NCI-H2227 treated with DMSO at 0.1 percent for 48 hours (cell line): ENCODE measurements around the gene KANK4.

Experiments
- DNase-seq: peaks from one replicate; lab custom pipeline; 2025; lab: John Stamatoyannopoulos, UW

KANK4 gene

DNA sequence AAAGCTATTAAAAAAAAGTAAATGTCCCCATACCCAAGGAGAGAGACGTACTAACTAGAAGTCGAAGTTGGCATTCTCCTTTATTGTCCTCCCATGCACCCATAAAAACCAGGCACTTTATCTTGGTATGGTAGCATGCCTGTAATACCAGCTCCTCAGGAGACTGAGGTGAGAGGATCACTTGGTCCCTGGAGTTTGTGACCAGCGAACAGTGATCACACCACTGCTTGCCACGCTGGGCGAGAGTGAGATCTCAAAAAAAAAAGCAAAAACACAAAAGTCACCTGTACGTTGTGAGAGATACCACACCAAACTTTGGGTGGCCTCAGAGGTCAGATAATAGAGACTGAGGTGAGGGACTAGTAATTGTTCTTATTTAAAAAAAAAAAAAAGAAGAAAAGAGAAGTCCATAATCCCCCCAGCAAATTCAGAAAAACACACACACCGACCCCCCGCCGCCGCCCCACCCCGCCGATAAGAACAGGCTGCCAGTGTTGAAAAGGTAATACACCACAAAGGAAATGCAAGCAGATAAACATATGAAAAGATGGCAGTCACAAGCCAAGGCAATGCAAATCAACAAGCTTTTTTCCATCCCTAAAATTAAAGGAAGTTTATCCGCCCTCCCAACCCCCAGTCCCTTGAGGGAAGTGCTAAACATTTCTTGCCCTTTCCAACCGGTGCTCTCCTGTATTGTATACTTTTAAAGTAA, 121.0 kb downstream of the KANK4 start:
- no peak for DNase-seq

DNA sequence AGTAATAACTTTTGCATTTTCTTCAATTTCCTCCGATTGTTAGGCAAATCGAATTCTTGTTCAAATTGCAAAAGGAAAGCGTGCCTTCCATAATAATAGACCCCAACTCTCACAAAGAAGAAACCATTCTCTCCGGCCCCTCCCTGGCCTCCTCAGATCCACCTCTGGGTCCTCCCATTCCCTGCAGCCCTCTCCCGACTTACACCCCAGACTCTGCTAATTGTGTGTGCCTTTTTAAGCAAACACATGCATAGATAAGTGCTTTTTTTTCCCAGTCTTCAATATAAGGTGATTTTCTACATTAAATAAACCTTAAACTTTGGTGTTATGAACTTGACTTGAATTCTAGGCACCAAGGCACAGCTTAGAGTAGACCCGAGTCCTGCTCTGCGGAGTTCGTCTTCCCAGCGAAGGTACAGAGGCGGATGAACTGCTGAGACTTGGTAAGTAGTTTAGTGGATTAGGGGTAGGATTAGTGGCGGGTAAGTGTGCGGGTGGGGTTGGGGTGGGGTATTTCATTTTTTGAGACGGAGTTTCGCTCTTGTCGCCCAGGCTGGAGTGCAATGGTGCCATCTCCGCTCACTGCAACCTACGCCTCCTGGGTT, 123.0 kb downstream of the KANK4 start:
- DNase-seq = no peak

DNA sequence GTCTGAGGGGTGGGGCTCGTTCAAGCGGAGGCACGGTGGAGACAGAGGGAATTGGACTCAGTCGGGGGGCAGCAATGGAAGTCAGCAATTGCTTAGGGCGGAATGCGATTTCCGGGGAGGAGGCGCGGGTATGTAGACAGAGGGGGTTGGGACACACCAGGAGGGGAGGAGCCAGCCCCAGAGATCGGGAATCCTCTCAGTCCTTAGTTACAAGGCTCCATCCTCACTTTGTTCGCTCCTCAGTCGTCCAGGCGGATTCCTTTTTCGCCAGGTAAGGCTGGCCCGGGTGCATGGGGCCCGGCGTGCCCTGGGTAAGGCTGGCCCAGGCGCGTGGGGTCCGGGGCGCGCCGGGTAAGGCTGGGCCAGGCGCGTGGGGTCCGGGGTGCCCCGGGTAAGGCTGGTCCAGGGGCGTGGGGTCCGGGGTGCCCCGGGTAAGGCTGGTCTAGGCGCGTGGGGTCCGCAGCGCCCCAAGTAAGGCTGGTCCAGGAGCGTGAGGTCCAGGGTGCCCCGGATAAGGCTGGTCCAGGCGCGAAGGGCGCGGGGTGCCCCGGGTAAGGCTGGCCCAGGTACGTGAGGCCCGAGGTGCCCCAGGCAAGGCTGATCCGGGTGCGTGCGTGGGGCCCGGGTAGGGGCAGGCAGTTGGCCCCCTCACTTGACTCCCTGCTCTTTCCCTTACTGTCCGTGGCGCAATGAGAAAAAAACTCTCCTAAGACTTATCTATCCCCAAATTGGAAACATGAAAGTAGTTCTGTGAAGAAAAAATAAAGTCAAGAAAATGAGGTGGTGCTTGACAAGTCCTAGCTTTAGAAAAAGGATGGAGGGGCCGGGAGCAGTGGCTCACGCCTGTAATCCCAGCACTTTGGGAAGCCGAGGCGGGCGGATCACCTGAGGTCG, 124.3 kb downstream of the KANK4 start, which contains the start of gene L1TD1:
L1TD1 (plus strand) TSS at position 199 of the 894 bp plus-strand sequence. CDS start 11,780 bp downstream, outside the sequence.
- no peak for DNase-seq

DNA sequence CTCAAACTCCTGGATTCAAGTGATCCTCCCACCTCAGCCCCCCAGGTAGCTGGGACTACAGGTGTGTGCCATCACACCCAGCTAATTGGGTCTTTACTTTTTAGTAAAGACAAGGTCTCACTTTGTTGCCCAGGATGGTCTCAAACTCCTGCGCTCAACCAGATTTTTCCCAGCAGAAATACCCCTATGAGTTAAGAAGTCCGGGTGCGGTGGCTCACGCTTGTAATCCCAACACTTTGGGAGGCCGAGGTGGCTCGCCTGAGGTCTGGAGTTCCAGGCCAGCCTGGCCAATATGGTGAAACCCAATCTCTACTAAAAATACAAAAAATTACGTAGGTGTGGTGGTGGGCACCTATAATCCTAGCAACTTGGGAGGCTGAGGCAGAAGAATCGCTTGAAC, 131.1 kb downstream of the KANK4 start:
- no peak for DNase-seq

DNA sequence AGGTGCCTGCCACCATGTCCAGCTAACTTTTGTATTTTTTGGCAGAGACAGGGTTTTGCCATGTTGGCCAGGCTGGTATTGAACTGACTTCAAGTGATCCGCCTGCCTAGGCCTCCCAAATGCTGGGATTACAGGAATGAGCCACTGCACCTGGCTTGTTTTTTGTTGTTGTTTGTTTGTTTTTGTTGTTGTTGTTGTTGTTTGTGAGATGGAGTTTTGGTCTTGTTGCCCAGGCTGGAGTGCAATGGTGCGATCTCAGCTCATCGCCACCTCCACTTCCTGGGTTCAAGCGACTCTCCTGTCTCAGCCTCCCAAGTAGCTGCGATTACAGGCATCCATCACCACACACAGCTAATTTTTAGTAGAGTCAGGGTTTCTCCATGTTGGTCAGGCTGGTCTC, 131.7 kb downstream of the KANK4 start:
- DNase-seq = no peak
